ENCODE measurements around the gene ACO1. TPM values are rescaled to one million over a fixed set of nuclear protein-coding genes. Genes with fewer than 3 reads are reported as not detected.

Gene ACO1
- total RNA-seq, 4 donors from 2014 or later = 10.0 to 39.5 (median 24.9) TPM

- no peak overlapping the region for H3K4me3 ChIP-seq
- no peaks in the 10 kb centered on the region for H3K4me1 ChIP-seq
- intact Hi-C loops (cut with DNase I; ENCODE audit: low total_unique reads) = no loop called here
- TF ChIP-seq POLR2A (IDR thresholded peaks at IDR 0.05) (no peak), CTCF (IDR thresholded peaks at IDR 0.05) (no peak)
- H3K9me3 ChIP-seq = no peaks in the 10 kb centered on the region
- no peak overlapping the region for H3K27ac ChIP-seq
- no peak for DNase-seq
- no peaks in the 10 kb centered on the region for H3K27me3 ChIP-seq
- H3K36me3 ChIP-seq = no peaks in the 10 kb centered on the region
These were observed 29.0 kb downstream of the ACO1 start for GRCh38 chr9:32413424-32413823.

GRCh38 chr9:32414856-32415255 lies 30.4 kb downstream of the ACO1 start:
- H3K27me3 ChIP-seq = no peaks in the 10 kb centered on the region
- no peak overlapping the region for H3K27ac ChIP-seq
- H3K9me3 ChIP-seq = no peaks in the 10 kb centered on the region
- no peaks in the 10 kb centered on the region for H3K36me3 ChIP-seq
- intact Hi-C loops (cut with DNase I; ENCODE audit: low total_unique reads) = no loop called here
- no peaks in the 10 kb centered on the region for H3K4me1 ChIP-seq
- H3K4me3 ChIP-seq = no peak overlapping the region
- TF ChIP-seq CTCF (IDR thresholded peaks at IDR 0.05) (no peak), POLR2A (IDR thresholded peaks at IDR 0.05) (no peak)
- no peak for DNase-seq

GRCh38 chr9:32419921-32420320 lies 35.5 kb downstream of the ACO1 start:
- no peak for TF ChIP-seq POLR2A (IDR thresholded peaks at IDR 0.05)
- TF ChIP-seq CTCF (IDR thresholded peaks at IDR 0.05) = no peak
- no peaks in the 10 kb centered on the region for H3K36me3 ChIP-seq
- H3K27me3 ChIP-seq = no peaks in the 10 kb centered on the region
- intact Hi-C loops (cut with DNase I; ENCODE audit: low total_unique reads) = no loop called here
- H3K4me3 ChIP-seq = no peak overlapping the region
- no peaks in the 10 kb centered on the region for H3K4me1 ChIP-seq
- H3K27ac ChIP-seq = no peak overlapping the region
- DNase-seq = no peak
- H3K9me3 ChIP-seq = no peaks in the 10 kb centered on the region

- DNase-seq = no peak
- H3K36me3 ChIP-seq = no peaks in the 10 kb centered on the region
- intact Hi-C loops (cut with DNase I; ENCODE audit: low total_unique reads) = no loop called here
- no peak overlapping the region for H3K27ac ChIP-seq
- H3K9me3 ChIP-seq = no peaks in the 10 kb centered on the region
- TF ChIP-seq POLR2A (IDR thresholded peaks at IDR 0.05) (no peak), CTCF (IDR thresholded peaks at IDR 0.05) (no peak)
- no peak overlapping the region for H3K4me3 ChIP-seq
- H3K4me1 ChIP-seq = no peaks in the 10 kb centered on the region
- no peaks in the 10 kb centered on the region for H3K27me3 ChIP-seq
These were observed 37.9 kb downstream of the ACO1 start for GRCh38 chr9:32422237-32422806.

GRCh38 chr9:32423371-32423770 lies 38.9 kb downstream of the ACO1 start:
- TF ChIP-seq CTCF (IDR thresholded peaks at IDR 0.05) (no peak), POLR2A (IDR thresholded peaks at IDR 0.05) (no peak)
- Histone ChIP-seq H3K36me3 (no peaks in the 10 kb centered on the region), H3K4me3 (no peak overlapping the region), H3K4me1 (no peaks in the 10 kb centered on the region), H3K27me3 (no peaks in the 10 kb centered on the region), H3K27ac (no peak overlapping the region), H3K9me3 (no peaks in the 10 kb centered on the region)
- intact Hi-C loops (cut with DNase I; ENCODE audit: low total_unique reads) = no loop called here
- no peak for DNase-seq
